GM23338 (cell line): ENCODE data around the gene TGFBR1. TPM values are rescaled to one million over a fixed set of nuclear protein-coding genes. Genes with fewer than 3 reads are reported as not detected.

Experiments used
- ATAC-seq: fragments of 200-7000 bp; cut with Tn5 transposase; 3 replicates; pipeline ENCODE4 v1.9.1; 2020
- DNase-seq: peaks from one replicate; pipeline ENCODE4 v3.0.0-alpha.2; 2015; ENCODE audit warnings: low spot score
- H2AFZ ChIP-seq: fragments of 200-600 bp; sonication (generic); 2 replicates; pipeline ENCODE4 v1.8.0; 2016; ENCODE audit warnings: antibody characterized with exemption, mild to moderate bottlenecking, moderate library complexity
- H3F3A ChIP-seq: fragments of 200-600 bp; sonication (generic); replicated peaks from 2 replicates; pipeline ENCODE4 v1.8.0; 2017; ENCODE audit warnings: antibody characterized with exemption, mixed run types, low read depth
- H3K27ac ChIP-seq: fragments of 200-600 bp; sonication (generic); 2 replicates; pipeline ENCODE4 v1.6.1; 2016; ENCODE audit warnings: low read depth
- H3K27me3 ChIP-seq: fragments of 200-600 bp; sonication (generic); 2 replicates; pipeline ENCODE4 v1.8.0; 2016; ENCODE audit warnings: mild to moderate bottlenecking, mixed run types, moderate library complexity; ENCODE audit not compliant: insufficient read depth
- H3K36me3 ChIP-seq: fragments of 200-600 bp; sonication (generic); 2 replicates; pipeline ENCODE4 v1.8.0; 2016; ENCODE audit warnings: mild to moderate bottlenecking; ENCODE audit not compliant: insufficient read depth
- H3K4me1 ChIP-seq: fragments of 200-600 bp; sonication (generic); 2 replicates; pipeline ENCODE4 v1.8.0; 2016; ENCODE audit warnings: mild to moderate bottlenecking, moderate library complexity; ENCODE audit not compliant: insufficient read depth
- H3K4me2 ChIP-seq: fragments of 200-600 bp; sonication (generic); 2 replicates; pipeline ENCODE4 v1.7.1; 2017; ENCODE audit warnings: mixed run types
- H3K4me3 ChIP-seq: fragments of 200-600 bp; sonication (generic); 2 replicates; pipeline ENCODE4 v1.6.1; 2016; ENCODE audit warnings: mixed run types
- H3K79me2 ChIP-seq: fragments of 200-600 bp; sonication (generic); replicated peaks from 2 replicates; pipeline ENCODE4 v1.8.0; 2017; ENCODE audit warnings: mild to moderate bottlenecking; ENCODE audit not compliant: insufficient read depth
- H3K9me2 ChIP-seq: fragments of 200-600 bp; sonication (generic); 2 replicates; pipeline ENCODE4 v1.8.0; 2017; ENCODE audit not compliant: insufficient read depth
- H4K20me1 ChIP-seq: fragments of 200-600 bp; sonication (generic); replicated peaks from 2 replicates; pipeline ENCODE4 v1.8.0; 2017; ENCODE audit warnings: mild to moderate bottlenecking; ENCODE audit not compliant: insufficient read depth
- H3K27ac Mint-ChIP-seq: 2 replicates; pipeline ENCODE4 v1.8.0; 2020; ENCODE audit warnings: inconsistent platforms, mild to moderate bottlenecking, moderate library complexity, mixed read lengths
- H3K27me3 Mint-ChIP-seq: 3 replicates; pipeline ENCODE4 v1.8.0; 2022; ENCODE audit warnings: low read depth, mild to moderate bottlenecking, moderate library complexity, mixed read lengths, inconsistent platforms; ENCODE audit not compliant: insufficient read depth, poor library complexity
- H3K36me3 Mint-ChIP-seq: 3 replicates; pipeline ENCODE4 v1.8.0; 2021; ENCODE audit warnings: low read depth, mild to moderate bottlenecking, inconsistent platforms, moderate library complexity, mixed read lengths
- H3K4me1 Mint-ChIP-seq: 3 replicates; pipeline ENCODE4 v1.8.0; 2020; ENCODE audit warnings: mild to moderate bottlenecking, inconsistent platforms, mixed read lengths
- H3K4me3 Mint-ChIP-seq: 3 replicates; pipeline ENCODE4 v1.8.0; 2021; ENCODE audit warnings: moderate library complexity, mild to moderate bottlenecking, inconsistent platforms, mixed read lengths
- H3K9me3 Mint-ChIP-seq: 3 replicates; pipeline ENCODE4 v1.8.0; 2020; ENCODE audit warnings: moderate library complexity, mild to moderate bottlenecking, inconsistent platforms, mixed read lengths
- CREB1 ChIP-seq: fragments of 250-450 bp; sonication (Bioruptor Pico); IDR thresholded peaks from 2 replicates; pipeline ENCODE4 v1.5.0; 2020; ENCODE audit warnings: low read depth, mild to moderate bottlenecking, moderate library complexity
- EZH2 ChIP-seq: fragments of 200-600 bp; sonication (generic); IDR thresholded peaks from one replicate; pipeline ENCODE4 v1.8.0; 2017; ENCODE audit warnings: antibody characterized with exemption, mild to moderate bottlenecking, low read depth; ENCODE audit not compliant: unreplicated experiment
- EZH2phosphoT487 ChIP-seq: fragments of 200-600 bp; sonication (generic); IDR thresholded peaks from one replicate; pipeline ENCODE4 v1.8.1; 2018; ENCODE audit warnings: antibody characterized with exemption; ENCODE audit not compliant: unreplicated experiment
- NANOG ChIP-seq: IDR thresholded peaks from 2 replicates; pipeline ENCODE4 v1.6.1; 2016; ENCODE audit warnings: antibody characterized with exemption, borderline replicate concordance
- POLR2AphosphoS5 ChIP-seq: IDR thresholded peaks from 2 replicates; pipeline ENCODE4 v1.6.1; 2016; ENCODE audit warnings: antibody characterized with exemption, low read depth
- ZNF114 ChIP-seq: fragments of 250-450 bp; sonication (Bioruptor Pico); IDR thresholded peaks from 2 replicates; pipeline ENCODE4 v1.5.0; 2020; ENCODE audit warnings: mild to moderate bottlenecking, moderate library complexity
- polyA plus RNA-seq: library from polyadenylated mRNA; unstranded; fragments of >200 nt; fragmentation: Nextera tagmentation; extraction: Ambion mirVana; gene quantifications from 2 replicates; pipeline ENCODE4 v1.2.1, GENCODE V29; 2016
- total RNA-seq: library from RNA; depleted of rRNA; stranded (reverse); fragments of >200 nt; shearing (Covaris generic); gene quantifications from 2 replicates; pipeline ENCODE4 v1.2.3, GENCODE V29; 2014
- TF ChIP-seq, protein P1 (sequence below), 2 experiments: fragments of 200-600 bp in 1 of 2; sonication (generic) in 1 of 2; conservative IDR thresholded peaks; 2 replicates each; pipeline versions ENCODE4 v1.5.1 to v1.6.1; 2016 to 2017; ENCODE audit warnings: antibody characterized with exemption in 2 of 2, low read depth in 2 of 2, mild to moderate bottlenecking in 2 of 2, moderate library complexity in 1 of 2
- TF ChIP-seq, protein P2 (sequence below): IDR thresholded peaks from 2 replicates; pipeline ENCODE4 v1.6.1; 2016; ENCODE audit warnings: antibody characterized with exemption
- TF ChIP-seq, protein P3 (sequence below): fragments of 250-450 bp; sonication (Bioruptor Pico); IDR thresholded peaks from 2 replicates; pipeline ENCODE4 v1.5.0; 2020; ENCODE audit warnings: mild to moderate bottlenecking, moderate library complexity
- TF ChIP-seq, protein P4 (sequence below): IDR thresholded peaks from one replicate; pipeline ENCODE4 v1.6.1; 2018; ENCODE audit warnings: antibody characterized with exemption; ENCODE audit not compliant: unreplicated experiment

Gene TGFBR1
- total and polyA plus RNA-seq, 2 experiments from 2014 or later, result 9.3 to 40.2 TPM

DNA sequence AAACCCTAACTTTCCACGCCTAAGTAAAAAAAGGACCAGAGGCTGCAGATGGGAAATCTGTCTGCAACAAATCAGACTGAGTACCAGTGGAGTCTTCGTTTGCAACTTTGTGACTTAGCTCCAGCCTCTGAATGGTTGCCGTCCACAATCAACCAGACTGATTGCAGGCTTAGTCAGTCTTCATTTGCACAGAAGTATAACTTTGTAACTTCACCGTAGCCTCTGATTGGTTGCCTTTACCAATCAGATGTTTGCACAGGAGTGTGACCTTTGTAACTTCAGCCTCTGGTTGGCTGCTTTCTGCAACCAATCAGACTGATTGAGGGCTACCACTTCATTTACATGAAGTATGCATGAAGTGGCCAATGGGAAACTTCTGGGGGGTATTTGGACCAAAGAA, 53.7 kb downstream of the TGFBR1 start (continued):
- TF ChIP-seq, protein P1, sequence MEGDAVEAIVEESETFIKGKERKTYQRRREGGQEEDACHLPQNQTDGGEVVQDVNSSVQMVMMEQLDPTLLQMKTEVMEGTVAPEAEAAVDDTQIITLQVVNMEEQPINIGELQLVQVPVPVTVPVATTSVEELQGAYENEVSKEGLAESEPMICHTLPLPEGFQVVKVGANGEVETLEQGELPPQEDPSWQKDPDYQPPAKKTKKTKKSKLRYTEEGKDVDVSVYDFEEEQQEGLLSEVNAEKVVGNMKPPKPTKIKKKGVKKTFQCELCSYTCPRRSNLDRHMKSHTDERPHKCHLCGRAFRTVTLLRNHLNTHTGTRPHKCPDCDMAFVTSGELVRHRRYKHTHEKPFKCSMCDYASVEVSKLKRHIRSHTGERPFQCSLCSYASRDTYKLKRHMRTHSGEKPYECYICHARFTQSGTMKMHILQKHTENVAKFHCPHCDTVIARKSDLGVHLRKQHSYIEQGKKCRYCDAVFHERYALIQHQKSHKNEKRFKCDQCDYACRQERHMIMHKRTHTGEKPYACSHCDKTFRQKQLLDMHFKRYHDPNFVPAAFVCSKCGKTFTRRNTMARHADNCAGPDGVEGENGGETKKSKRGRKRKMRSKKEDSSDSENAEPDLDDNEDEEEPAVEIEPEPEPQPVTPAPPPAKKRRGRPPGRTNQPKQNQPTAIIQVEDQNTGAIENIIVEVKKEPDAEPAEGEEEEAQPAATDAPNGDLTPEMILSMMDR (conservative IDR thresholded peaks at IDR 0.05; ENCODE audit: low read depth in 2 of 2), result no peak

DNA sequence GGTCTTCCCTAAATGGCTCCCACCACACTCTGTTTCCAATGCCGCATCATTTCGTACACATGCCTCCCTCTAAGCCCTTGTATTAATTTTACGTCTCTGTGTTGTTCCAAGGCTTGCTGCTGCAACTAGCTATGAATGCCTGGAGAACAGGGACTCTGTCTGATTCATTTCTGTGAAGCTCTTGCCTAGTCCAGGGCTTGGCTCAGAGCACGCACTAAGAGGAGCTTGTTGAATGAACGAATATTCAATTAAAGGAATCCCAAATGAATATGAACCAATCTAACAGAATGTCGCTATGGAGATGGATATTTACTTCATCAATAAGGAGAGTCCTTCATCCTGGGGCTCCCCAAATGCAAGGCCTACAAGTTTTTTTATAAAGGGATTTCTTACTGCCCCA, 55.3 kb downstream of the TGFBR1 start:
- DNase-seq, result no peak
- Mint-ChIP-seq H3K27me3 (peaks cover 3% of the 10 kb centered on the region), H3K4me1 (peaks cover 15% of the 10 kb centered on the region), H3K4me3 (no peak overlapping the region), H3K27ac (no peak overlapping the region), H3K36me3 (peaks cover 3% of the 10 kb centered on the region; the same call in 2 of the 3 replicates), H3K9me3 (no peaks in the 10 kb centered on the region)
- H2AFZ ChIP-seq, result peak overlapping the region; percentile 4; the same call in 1 of the 2 replicates
- 0 out of 2 replicates have a peak overlapping the region, but pooled peaks have one; percentile 4 for H3K27ac ChIP-seq
- no peaks in the 10 kb centered on the region for H3K36me3 ChIP-seq
- peak overlapping the region; percentile 16; the same call in 1 of the 2 replicates for H3K4me2 ChIP-seq
- no peak for ATAC-seq
- peaks cover 12% of the 10 kb centered on the region for H3K4me1 ChIP-seq
- H3K4me3 ChIP-seq, result no peak overlapping the region
- H4K20me1 ChIP-seq, result no peaks in the 10 kb centered on the region
- H3K27me3 ChIP-seq, result no peaks in the 10 kb centered on the region
- no peaks in the 10 kb centered on the region for H3K79me2 ChIP-seq
- no peaks in the 10 kb centered on the region for H3F3A ChIP-seq
- no peaks in the 10 kb centered on the region for H3K9me2 ChIP-seq
- TF ChIP-seq, protein P2, sequence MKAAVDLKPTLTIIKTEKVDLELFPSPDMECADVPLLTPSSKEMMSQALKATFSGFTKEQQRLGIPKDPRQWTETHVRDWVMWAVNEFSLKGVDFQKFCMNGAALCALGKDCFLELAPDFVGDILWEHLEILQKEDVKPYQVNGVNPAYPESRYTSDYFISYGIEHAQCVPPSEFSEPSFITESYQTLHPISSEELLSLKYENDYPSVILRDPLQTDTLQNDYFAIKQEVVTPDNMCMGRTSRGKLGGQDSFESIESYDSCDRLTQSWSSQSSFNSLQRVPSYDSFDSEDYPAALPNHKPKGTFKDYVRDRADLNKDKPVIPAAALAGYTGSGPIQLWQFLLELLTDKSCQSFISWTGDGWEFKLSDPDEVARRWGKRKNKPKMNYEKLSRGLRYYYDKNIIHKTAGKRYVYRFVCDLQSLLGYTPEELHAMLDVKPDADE, result no peak
- TF ChIP-seq POLR2AphosphoS5, result no peak
- TF ChIP-seq, protein P3, sequence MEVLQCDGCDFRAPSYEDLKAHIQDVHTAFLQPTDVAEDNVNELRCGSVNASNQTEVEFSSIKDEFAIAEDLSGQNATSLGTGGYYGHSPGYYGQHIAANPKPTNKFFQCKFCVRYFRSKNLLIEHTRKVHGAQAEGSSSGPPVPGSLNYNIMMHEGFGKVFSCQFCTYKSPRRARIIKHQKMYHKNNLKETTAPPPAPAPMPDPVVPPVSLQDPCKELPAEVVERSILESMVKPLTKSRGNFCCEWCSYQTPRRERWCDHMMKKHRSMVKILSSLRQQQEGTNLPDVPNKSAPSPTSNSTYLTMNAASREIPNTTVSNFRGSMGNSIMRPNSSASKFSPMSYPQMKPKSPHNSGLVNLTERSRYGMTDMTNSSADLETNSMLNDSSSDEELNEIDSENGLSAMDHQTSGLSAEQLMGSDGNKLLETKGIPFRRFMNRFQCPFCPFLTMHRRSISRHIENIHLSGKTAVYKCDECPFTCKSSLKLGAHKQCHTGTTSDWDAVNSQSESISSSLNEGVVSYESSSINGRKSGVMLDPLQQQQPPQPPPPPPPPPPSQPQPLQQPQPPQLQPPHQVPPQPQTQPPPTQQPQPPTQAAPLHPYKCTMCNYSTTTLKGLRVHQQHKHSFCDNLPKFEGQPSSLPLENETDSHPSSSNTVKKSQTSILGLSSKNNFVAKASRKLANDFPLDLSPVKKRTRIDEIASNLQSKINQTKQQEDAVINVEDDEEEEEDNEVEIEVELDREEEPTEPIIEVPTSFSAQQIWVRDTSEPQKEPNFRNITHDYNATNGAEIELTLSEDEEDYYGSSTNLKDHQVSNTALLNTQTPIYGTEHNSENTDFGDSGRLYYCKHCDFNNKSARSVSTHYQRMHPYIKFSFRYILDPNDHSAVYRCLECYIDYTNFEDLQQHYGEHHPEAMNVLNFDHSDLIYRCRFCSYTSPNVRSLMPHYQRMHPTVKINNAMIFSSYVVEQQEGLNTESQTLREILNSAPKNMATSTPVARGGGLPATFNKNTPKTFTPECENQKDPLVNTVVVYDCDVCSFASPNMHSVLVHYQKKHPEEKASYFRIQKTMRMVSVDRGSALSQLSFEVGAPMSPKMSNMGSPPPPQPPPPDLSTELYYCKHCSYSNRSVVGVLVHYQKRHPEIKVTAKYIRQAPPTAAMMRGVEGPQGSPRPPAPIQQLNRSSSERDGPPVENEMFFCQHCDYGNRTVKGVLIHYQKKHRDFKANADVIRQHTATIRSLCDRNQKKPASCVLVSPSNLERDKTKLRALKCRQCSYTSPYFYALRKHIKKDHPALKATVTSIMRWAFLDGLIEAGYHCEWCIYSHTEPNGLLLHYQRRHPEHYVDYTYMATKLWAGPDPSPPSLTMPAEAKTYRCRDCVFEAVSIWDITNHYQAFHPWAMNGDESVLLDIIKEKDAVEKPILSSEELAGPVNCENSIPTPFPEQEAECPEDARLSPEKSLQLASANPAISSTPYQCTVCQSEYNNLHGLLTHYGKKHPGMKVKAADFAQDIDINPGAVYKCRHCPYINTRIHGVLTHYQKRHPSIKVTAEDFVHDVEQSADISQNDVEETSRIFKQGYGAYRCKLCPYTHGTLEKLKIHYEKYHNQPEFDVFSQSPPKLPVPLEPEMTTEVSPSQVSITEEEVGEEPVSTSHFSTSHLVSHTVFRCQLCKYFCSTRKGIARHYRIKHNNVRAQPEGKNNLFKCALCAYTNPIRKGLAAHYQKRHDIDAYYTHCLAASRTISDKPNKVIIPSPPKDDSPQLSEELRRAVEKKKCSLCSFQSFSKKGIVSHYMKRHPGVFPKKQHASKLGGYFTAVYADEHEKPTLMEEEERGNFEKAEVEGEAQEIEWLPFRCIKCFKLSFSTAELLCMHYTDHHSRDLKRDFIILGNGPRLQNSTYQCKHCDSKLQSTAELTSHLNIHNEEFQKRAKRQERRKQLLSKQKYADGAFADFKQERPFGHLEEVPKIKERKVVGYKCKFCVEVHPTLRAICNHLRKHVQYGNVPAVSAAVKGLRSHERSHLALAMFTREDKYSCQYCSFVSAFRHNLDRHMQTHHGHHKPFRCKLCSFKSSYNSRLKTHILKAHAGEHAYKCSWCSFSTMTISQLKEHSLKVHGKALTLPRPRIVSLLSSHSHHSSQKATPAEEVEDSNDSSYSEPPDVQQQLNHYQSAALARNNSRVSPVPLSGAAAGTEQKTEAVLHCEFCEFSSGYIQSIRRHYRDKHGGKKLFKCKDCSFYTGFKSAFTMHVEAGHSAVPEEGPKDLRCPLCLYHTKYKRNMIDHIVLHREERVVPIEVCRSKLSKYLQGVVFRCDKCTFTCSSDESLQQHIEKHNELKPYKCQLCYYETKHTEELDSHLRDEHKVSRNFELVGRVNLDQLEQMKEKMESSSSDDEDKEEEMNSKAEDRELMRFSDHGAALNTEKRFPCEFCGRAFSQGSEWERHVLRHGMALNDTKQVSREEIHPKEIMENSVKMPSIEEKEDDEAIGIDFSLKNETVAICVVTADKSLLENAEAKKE, result no peak
- TF ChIP-seq EZH2phosphoT487, result no peak
- TF ChIP-seq, protein P4, sequence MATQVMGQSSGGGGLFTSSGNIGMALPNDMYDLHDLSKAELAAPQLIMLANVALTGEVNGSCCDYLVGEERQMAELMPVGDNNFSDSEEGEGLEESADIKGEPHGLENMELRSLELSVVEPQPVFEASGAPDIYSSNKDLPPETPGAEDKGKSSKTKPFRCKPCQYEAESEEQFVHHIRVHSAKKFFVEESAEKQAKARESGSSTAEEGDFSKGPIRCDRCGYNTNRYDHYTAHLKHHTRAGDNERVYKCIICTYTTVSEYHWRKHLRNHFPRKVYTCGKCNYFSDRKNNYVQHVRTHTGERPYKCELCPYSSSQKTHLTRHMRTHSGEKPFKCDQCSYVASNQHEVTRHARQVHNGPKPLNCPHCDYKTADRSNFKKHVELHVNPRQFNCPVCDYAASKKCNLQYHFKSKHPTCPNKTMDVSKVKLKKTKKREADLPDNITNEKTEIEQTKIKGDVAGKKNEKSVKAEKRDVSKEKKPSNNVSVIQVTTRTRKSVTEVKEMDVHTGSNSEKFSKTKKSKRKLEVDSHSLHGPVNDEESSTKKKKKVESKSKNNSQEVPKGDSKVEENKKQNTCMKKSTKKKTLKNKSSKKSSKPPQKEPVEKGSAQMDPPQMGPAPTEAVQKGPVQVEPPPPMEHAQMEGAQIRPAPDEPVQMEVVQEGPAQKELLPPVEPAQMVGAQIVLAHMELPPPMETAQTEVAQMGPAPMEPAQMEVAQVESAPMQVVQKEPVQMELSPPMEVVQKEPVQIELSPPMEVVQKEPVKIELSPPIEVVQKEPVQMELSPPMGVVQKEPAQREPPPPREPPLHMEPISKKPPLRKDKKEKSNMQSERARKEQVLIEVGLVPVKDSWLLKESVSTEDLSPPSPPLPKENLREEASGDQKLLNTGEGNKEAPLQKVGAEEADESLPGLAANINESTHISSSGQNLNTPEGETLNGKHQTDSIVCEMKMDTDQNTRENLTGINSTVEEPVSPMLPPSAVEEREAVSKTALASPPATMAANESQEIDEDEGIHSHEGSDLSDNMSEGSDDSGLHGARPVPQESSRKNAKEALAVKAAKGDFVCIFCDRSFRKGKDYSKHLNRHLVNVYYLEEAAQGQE, result no peak
- TF ChIP-seq, protein P1 (conservative IDR thresholded peaks at IDR 0.05; ENCODE audit: low read depth in 2 of 2), result no peak
- no peak for TF ChIP-seq CREB1 (CRISPR knock-in tag)
- no peak for TF ChIP-seq EZH2
- no peak for TF ChIP-seq NANOG
- no peak for TF ChIP-seq ZNF114
